ENCODE measurements around the gene GNA15.
A peak's percentile ranks its signal among the peaks of the same experiment; 100 is the strongest.

Gene GNA15

GRCh38 chr19:3208317-3209207 lies 72.7 kb downstream of the GNA15 start:
- no peak for DNase-seq (ENCODE audit: low spot score)

- peak; percentile 41 for DNase-seq (ENCODE audit: low spot score)
Measured at GRCh38 chr19:3210347-3211017, 74.6 kb downstream of the GNA15 start.

- DNase-seq (ENCODE audit: low spot score), result no peak
Measured at GRCh38 chr19:3211191-3211590, 75.4 kb downstream of the GNA15 start.

- no peak for DNase-seq (ENCODE audit: low spot score)
Measured at GRCh38 chr19:3213159-3213558, 77.3 kb downstream of the GNA15 start.

Measured in LoVo (cell line).